ENCODE results near the gene PTS.

The PTS gene

DNA sequence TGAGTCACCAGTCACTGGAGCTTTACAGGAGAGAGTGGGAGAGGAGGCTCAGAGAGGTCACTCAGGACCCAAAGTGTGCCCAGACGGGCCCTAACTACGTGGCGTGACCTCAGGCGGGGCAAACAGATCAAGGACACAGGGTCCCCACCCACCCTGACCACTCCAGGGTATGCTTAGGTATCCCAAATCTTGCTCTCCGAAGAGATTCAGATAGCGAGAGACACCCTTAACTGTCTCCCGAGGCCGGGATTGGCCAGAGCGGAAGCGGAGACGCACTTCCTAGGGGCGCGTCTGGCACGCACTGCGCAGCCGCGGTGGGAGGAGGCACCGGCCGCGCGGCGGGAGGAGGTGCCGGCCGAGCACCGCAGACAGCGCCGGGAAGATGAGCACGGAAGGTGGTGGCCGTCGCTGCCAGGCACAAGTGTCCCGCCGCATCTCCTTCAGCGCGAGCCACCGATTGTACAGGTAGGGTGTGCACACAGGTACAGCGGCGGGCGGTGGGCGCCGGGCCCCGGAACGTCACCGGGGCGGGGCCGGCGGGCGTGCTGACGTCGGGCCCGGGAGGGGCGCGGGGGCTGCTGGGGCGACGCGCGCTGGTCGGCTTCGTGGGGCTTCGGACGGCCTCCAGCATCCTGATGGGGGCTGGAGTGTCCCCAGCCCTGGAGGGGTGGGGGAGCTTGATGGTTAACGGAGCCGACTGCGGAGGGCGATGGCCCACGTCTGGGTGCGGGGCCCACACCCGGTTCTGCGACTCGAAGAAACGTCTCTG is at the start of gene PTS:
Gene PTS, plus strand, starts transcription at position 367 of the 769 bp plus-strand sequence. Its CDS starts 16 bp downstream, at position 383.
- peak; percentile 97 for ATAC-seq
- TF ChIP-seq CSDC2 (CRISPR knock-in tag; IDR thresholded peaks at IDR 0.05) (no peak), OSR1 (CRISPR knock-in tag; IDR thresholded peaks at IDR 0.05) (no peak), TOX (CRISPR knock-in tag; IDR thresholded peaks at IDR 0.05; ENCODE audit: borderline replicate concordance) (no peak), RARB (CRISPR knock-in tag; IDR thresholded peaks at IDR 0.05) (no peak), ZC3H10 (CRISPR knock-in tag; IDR thresholded peaks at IDR 0.05) (no peak), ESRRG (CRISPR knock-in tag; IDR thresholded peaks at IDR 0.05) (no peak), GLIS3 (CRISPR knock-in tag; IDR thresholded peaks at IDR 0.05) (no peak), BACH2 (CRISPR knock-in tag; IDR thresholded peaks at IDR 0.05; ENCODE audit: borderline replicate concordance) (no peak), ZNF70 (CRISPR knock-in tag; IDR thresholded peaks at IDR 0.05) (no peak), ZNF565 (CRISPR knock-in tag; conservative IDR thresholded peaks at IDR 0.05; ENCODE audit: low read depth) (no peak)
- TF ChIP-seq, protein P1, sequence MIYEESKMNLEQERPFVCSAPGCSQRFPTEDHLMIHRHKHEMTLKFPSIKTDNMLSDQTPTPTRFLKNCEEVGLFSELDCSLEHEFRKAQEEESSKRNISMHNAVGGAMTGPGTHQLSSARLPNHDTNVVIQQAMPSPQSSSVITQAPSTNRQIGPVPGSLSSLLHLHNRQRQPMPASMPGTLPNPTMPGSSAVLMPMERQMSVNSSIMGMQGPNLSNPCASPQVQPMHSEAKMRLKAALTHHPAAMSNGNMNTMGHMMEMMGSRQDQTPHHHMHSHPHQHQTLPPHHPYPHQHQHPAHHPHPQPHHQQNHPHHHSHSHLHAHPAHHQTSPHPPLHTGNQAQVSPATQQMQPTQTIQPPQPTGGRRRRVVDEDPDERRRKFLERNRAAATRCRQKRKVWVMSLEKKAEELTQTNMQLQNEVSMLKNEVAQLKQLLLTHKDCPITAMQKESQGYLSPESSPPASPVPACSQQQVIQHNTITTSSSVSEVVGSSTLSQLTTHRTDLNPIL (CRISPR knock-in tag; IDR thresholded peaks at IDR 0.05; ENCODE audit: low read depth) = no peak
- TF ChIP-seq, protein P2, sequence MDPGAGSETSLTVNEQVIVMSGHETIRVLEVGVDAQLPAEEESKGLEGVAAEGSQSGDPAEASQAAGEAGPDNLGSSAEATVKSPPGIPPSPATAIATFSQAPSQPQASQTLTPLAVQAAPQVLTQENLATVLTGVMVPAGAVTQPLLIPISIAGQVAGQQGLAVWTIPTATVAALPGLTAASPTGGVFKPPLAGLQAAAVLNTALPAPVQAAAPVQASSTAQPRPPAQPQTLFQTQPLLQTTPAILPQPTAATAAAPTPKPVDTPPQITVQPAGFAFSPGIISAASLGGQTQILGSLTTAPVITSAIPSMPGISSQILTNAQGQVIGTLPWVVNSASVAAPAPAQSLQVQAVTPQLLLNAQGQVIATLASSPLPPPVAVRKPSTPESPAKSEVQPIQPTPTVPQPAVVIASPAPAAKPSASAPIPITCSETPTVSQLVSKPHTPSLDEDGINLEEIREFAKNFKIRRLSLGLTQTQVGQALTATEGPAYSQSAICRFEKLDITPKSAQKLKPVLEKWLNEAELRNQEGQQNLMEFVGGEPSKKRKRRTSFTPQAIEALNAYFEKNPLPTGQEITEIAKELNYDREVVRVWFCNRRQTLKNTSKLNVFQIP (CRISPR knock-in tag; IDR thresholded peaks at IDR 0.05; ENCODE audit: borderline replicate concordance, low read depth) = no peak
- TF ChIP-seq, protein P3, sequence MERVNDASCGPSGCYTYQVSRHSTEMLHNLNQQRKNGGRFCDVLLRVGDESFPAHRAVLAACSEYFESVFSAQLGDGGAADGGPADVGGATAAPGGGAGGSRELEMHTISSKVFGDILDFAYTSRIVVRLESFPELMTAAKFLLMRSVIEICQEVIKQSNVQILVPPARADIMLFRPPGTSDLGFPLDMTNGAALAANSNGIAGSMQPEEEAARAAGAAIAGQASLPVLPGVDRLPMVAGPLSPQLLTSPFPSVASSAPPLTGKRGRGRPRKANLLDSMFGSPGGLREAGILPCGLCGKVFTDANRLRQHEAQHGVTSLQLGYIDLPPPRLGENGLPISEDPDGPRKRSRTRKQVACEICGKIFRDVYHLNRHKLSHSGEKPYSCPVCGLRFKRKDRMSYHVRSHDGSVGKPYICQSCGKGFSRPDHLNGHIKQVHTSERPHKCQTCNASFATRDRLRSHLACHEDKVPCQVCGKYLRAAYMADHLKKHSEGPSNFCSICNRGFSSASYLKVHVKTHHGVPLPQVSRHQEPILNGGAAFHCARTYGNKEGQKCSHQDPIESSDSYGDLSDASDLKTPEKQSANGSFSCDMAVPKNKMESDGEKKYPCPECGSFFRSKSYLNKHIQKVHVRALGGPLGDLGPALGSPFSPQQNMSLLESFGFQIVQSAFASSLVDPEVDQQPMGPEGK (CRISPR knock-in tag; IDR thresholded peaks at IDR 0.05; ENCODE audit: borderline replicate concordance) = no peak
- TF ChIP-seq, protein P4, sequence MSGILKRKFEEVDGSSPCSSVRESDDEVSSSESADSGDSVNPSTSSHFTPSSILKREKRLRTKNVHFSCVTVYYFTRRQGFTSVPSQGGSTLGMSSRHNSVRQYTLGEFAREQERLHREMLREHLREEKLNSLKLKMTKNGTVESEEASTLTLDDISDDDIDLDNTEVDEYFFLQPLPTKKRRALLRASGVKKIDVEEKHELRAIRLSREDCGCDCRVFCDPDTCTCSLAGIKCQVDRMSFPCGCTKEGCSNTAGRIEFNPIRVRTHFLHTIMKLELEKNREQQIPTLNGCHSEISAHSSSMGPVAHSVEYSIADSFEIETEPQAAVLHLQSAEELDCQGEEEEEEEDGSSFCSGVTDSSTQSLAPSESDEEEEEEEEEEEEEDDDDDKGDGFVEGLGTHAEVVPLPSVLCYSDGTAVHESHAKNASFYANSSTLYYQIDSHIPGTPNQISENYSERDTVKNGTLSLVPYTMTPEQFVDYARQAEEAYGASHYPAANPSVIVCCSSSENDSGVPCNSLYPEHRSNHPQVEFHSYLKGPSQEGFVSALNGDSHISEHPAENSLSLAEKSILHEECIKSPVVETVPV (CRISPR knock-in tag; IDR thresholded peaks at IDR 0.05) = no peak

DNA sequence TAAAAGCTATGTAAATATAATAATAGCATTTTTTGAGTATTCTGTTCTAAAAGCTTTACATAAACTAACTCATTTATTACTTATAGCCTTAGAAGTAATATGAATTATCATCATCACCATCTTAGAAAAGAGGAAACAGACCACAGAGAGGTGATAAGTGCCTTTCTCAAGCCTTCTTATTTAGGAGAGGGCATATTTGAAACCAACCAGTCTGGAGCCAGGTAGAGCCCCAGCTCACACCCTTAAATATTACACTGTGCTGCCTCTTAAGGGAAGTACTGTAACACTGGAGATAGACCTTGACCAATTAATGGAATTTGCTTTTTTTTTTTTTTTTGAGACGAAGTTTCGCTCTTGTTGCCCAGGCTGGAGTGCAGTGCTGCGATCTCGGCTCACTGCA is 48.6 kb upstream of the PTS start:
- no peak for ATAC-seq
- TF ChIP-seq, protein P1 (CRISPR knock-in tag; IDR thresholded peaks at IDR 0.05; ENCODE audit: low read depth) = no peak
- TF ChIP-seq, protein P2 (CRISPR knock-in tag; IDR thresholded peaks at IDR 0.05; ENCODE audit: borderline replicate concordance, low read depth) = no peak

DNA sequence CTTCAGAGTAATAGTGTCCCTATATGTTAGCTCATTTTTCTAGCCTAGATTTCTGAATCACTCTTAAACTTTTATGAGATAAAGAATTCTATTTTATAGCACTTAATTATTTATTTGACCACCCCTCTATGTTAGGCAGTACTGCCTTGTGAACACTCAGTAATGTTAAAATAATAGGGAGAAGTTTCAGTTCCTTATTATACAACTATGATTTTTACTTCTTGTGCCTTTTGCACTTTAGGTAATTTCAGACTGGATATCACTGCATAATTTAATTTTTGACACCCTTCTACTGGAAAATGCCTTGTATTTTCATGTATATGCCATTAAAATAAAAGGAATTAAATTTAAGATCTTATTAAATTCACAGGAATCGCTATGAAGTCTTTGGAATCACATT is 47.8 kb upstream of the PTS start:
- TF ChIP-seq ZFP3 (CRISPR knock-in tag; IDR thresholded peaks at IDR 0.05) = no peak
- TF ChIP-seq, protein P5, sequence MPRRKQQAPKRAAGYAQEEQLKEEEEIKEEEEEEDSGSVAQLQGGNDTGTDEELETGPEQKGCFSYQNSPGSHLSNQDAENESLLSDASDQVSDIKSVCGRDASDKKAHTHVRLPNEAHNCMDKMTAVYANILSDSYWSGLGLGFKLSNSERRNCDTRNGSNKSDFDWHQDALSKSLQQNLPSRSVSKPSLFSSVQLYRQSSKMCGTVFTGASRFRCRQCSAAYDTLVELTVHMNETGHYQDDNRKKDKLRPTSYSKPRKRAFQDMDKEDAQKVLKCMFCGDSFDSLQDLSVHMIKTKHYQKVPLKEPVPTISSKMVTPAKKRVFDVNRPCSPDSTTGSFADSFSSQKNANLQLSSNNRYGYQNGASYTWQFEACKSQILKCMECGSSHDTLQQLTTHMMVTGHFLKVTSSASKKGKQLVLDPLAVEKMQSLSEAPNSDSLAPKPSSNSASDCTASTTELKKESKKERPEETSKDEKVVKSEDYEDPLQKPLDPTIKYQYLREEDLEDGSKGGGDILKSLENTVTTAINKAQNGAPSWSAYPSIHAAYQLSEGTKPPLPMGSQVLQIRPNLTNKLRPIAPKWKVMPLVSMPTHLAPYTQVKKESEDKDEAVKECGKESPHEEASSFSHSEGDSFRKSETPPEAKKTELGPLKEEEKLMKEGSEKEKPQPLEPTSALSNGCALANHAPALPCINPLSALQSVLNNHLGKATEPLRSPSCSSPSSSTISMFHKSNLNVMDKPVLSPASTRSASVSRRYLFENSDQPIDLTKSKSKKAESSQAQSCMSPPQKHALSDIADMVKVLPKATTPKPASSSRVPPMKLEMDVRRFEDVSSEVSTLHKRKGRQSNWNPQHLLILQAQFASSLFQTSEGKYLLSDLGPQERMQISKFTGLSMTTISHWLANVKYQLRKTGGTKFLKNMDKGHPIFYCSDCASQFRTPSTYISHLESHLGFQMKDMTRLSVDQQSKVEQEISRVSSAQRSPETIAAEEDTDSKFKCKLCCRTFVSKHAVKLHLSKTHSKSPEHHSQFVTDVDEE (CRISPR knock-in tag; IDR thresholded peaks at IDR 0.05) = no peak
- TF ChIP-seq ZNF565 (CRISPR knock-in tag; conservative IDR thresholded peaks at IDR 0.05; ENCODE audit: low read depth) = no peak
- TF ChIP-seq GLIS3 (CRISPR knock-in tag; IDR thresholded peaks at IDR 0.05) = no peak
- TF ChIP-seq, protein P3 (CRISPR knock-in tag; IDR thresholded peaks at IDR 0.05; ENCODE audit: borderline replicate concordance) = no peak
- TF ChIP-seq, protein P1 (CRISPR knock-in tag; IDR thresholded peaks at IDR 0.05; ENCODE audit: low read depth) = no peak
- TF ChIP-seq BACH2 (CRISPR knock-in tag; IDR thresholded peaks at IDR 0.05; ENCODE audit: borderline replicate concordance) = no peak
- TF ChIP-seq RARB (CRISPR knock-in tag; IDR thresholded peaks at IDR 0.05) = no peak
- TF ChIP-seq, protein P2 (CRISPR knock-in tag; IDR thresholded peaks at IDR 0.05; ENCODE audit: borderline replicate concordance, low read depth) = no peak
- ATAC-seq = no peak
